Progenitor cell of endocrine pancreas (in vitro differentiated cells): Measurements from ENCODE around the gene FAM221A. TPM values are rescaled to one million over a fixed set of nuclear protein-coding genes. Genes with fewer than 3 reads are reported as not detected.

Experiments used
- DNase-seq: peaks from one replicate; pipeline ENCODE4 v3.0.0; 2021; ENCODE audit warnings: low spot score; ENCODE audit not compliant: unreplicated experiment
- H3K27ac Mint-ChIP-seq: 2 replicates; pipeline ENCODE4 v1.8.0; 2021; ENCODE audit warnings: mild to moderate bottlenecking, moderate library complexity, mixed read lengths
- H3K27me3 Mint-ChIP-seq: 2 replicates; pipeline ENCODE4 v1.8.0; 2021; ENCODE audit warnings: mixed read lengths
- H3K36me3 Mint-ChIP-seq: 2 replicates; pipeline ENCODE4 v1.8.0; 2022; ENCODE audit warnings: mixed read lengths; ENCODE audit not compliant: insufficient read depth
- H3K4me1 Mint-ChIP-seq: 2 replicates; pipeline ENCODE4 v1.8.0; 2021; ENCODE audit warnings: low read depth, mixed read lengths
- H3K4me3 Mint-ChIP-seq: 2 replicates; pipeline ENCODE4 v1.8.0; 2021; ENCODE audit warnings: low read depth, mild to moderate bottlenecking, moderate library complexity, mixed read lengths
- H3K9me3 Mint-ChIP-seq: 2 replicates; pipeline ENCODE4 v1.8.0; 2021; ENCODE audit warnings: low read depth, mixed read lengths
- CTCF ChIP-seq: fragments of 200-600 bp; sonication (generic); IDR thresholded peaks from one replicate; pipeline ENCODE4 v1.5.0; 2021; ENCODE audit warnings: antibody characterized with exemption, mild to moderate bottlenecking; ENCODE audit not compliant: unreplicated experiment
- total RNA-seq: library from RNA; stranded (reverse); gene quantifications from 2 replicates; pipeline ENCODE4 v1.2.1, GENCODE V29; 2021

Gene FAM221A
- total RNA-seq, 1 donor from 2014 or later, result 34.4 TPM

GRCh38 chr7:23713285-23714149, 33.5 kb downstream of the FAM221A start:
- Mint-ChIP-seq H3K9me3 (peaks cover 9% of the 10 kb centered on the region), H3K27ac (no peak overlapping the region), H3K36me3 (peaks cover 8% of the 10 kb centered on the region), H3K4me1 (peaks cover 2% of the 10 kb centered on the region), H3K4me3 (no peak overlapping the region), H3K27me3 (no peaks in the 10 kb centered on the region)
- no peak for TF ChIP-seq CTCF
- no peak for DNase-seq

- Mint-ChIP-seq H3K36me3 (peaks cover 3% of the 10 kb centered on the region), H3K27ac (no peak overlapping the region), H3K9me3 (peaks cover 4% of the 10 kb centered on the region), H3K4me1 (peaks cover 2% of the 10 kb centered on the region), H3K4me3 (no peak overlapping the region), H3K27me3 (no peaks in the 10 kb centered on the region)
- no peak for DNase-seq
- no peak for TF ChIP-seq CTCF
Observed at GRCh38 chr7:23714150-23714464, 34.1 kb downstream of the FAM221A start.

- H3K27ac Mint-ChIP-seq, result no peak overlapping the region
- H3K4me1 Mint-ChIP-seq, result peaks cover 1% of the 10 kb centered on the region
- no peak for TF ChIP-seq CTCF
- no peaks in the 10 kb centered on the region for H3K36me3 Mint-ChIP-seq
- H3K27me3 Mint-ChIP-seq, result no peaks in the 10 kb centered on the region
- no peak for DNase-seq
- H3K4me3 Mint-ChIP-seq, result no peak overlapping the region
- H3K9me3 Mint-ChIP-seq, result no peaks in the 10 kb centered on the region
Observed at GRCh38 chr7:23714579-23714978, 34.6 kb downstream of the FAM221A start.

- TF ChIP-seq CTCF, result no peak
- peaks cover 4% of the 10 kb centered on the region for H3K4me1 Mint-ChIP-seq
- no peak overlapping the region for H3K27ac Mint-ChIP-seq
- no peak for DNase-seq
- H3K9me3 Mint-ChIP-seq, result no peaks in the 10 kb centered on the region
- H3K27me3 Mint-ChIP-seq, result no peaks in the 10 kb centered on the region
- H3K36me3 Mint-ChIP-seq, result no peaks in the 10 kb centered on the region
- H3K4me3 Mint-ChIP-seq, result no peak overlapping the region
Observed at GRCh38 chr7:23715099-23715498, 35.1 kb downstream of the FAM221A start.

GRCh38 chr7:23717788-23718187, 37.8 kb downstream of the FAM221A start:
- Mint-ChIP-seq H3K27me3 (no peaks in the 10 kb centered on the region), H3K36me3 (peaks cover 5% of the 10 kb centered on the region), H3K9me3 (peaks cover under 1% of the 10 kb centered on the region), H3K4me3 (no peak overlapping the region), H3K27ac (no peak overlapping the region), H3K4me1 (peaks cover 13% of the 10 kb centered on the region)
- TF ChIP-seq CTCF, result no peak
- DNase-seq, result no peak
